GM23338 (cell line): ENCODE measurements around the gene GALNT9.

Experiments used
- CREB1 ChIP-seq: fragments of 250-450 bp; sonication (Bioruptor Pico); IDR thresholded peaks from 2 replicates; pipeline ENCODE4 v1.5.0; 2020; ENCODE audit warnings: low read depth, mild to moderate bottlenecking, moderate library complexity
- EZH2 ChIP-seq: fragments of 200-600 bp; sonication (generic); IDR thresholded peaks from one replicate; pipeline ENCODE4 v1.8.0; 2017; ENCODE audit warnings: antibody characterized with exemption, mild to moderate bottlenecking, low read depth; ENCODE audit not compliant: unreplicated experiment
- EZH2phosphoT487 ChIP-seq: fragments of 200-600 bp; sonication (generic); IDR thresholded peaks from one replicate; pipeline ENCODE4 v1.8.1; 2018; ENCODE audit warnings: antibody characterized with exemption; ENCODE audit not compliant: unreplicated experiment
- JUNB ChIP-seq: IDR thresholded peaks from one replicate; pipeline ENCODE4 v1.6.1; 2016; ENCODE audit warnings: antibody characterized with exemption; ENCODE audit not compliant: unreplicated experiment
- POLR2AphosphoS5 ChIP-seq: IDR thresholded peaks from 2 replicates; pipeline ENCODE4 v1.6.1; 2016; ENCODE audit warnings: antibody characterized with exemption, low read depth
- STAT1 ChIP-seq: IDR thresholded peaks from one replicate; pipeline ENCODE4 v1.6.1; 2016; ENCODE audit warnings: antibody characterized with exemption; ENCODE audit not compliant: unreplicated experiment
- TF ChIP-seq, protein P1 (sequence below), 2 experiments: fragments of 200-600 bp in 1 of 2; sonication (generic) in 1 of 2; conservative IDR thresholded peaks; 2 replicates each; pipeline versions ENCODE4 v1.5.1 to v1.6.1; 2016 to 2017; ENCODE audit warnings: antibody characterized with exemption in 2 of 2, low read depth in 2 of 2, mild to moderate bottlenecking in 2 of 2, moderate library complexity in 1 of 2

GRCh38 chr12:132346471-132347175 is 17.2 kb upstream of the GALNT9 start:
- TF ChIP-seq EZH2 (no peak), POLR2AphosphoS5 (no peak), CREB1 (CRISPR knock-in tag) (no peak), EZH2phosphoT487 (no peak), JUNB (no peak), STAT1 (no peak)
- TF ChIP-seq, protein P1, sequence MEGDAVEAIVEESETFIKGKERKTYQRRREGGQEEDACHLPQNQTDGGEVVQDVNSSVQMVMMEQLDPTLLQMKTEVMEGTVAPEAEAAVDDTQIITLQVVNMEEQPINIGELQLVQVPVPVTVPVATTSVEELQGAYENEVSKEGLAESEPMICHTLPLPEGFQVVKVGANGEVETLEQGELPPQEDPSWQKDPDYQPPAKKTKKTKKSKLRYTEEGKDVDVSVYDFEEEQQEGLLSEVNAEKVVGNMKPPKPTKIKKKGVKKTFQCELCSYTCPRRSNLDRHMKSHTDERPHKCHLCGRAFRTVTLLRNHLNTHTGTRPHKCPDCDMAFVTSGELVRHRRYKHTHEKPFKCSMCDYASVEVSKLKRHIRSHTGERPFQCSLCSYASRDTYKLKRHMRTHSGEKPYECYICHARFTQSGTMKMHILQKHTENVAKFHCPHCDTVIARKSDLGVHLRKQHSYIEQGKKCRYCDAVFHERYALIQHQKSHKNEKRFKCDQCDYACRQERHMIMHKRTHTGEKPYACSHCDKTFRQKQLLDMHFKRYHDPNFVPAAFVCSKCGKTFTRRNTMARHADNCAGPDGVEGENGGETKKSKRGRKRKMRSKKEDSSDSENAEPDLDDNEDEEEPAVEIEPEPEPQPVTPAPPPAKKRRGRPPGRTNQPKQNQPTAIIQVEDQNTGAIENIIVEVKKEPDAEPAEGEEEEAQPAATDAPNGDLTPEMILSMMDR (conservative IDR thresholded peaks at IDR 0.05; ENCODE audit: low read depth in 2 of 2), result no peak
